Measurements from ENCODE around the gene AOPEP.
A peak's percentile ranks its signal among the peaks of the same experiment; 100 is the strongest.
"Not testable (repeated sequence)": the region's sequence is repeated elsewhere in the genome, so short reads cannot be mapped to it uniquely, and the experiment has no call there.

The AOPEP gene

GRCh38 chr9:94961870-94962269, 235.4 kb downstream of the AOPEP start:
- DNase-seq (ENCODE audit: low spot score), result peak; percentile 88

- not testable (repeated sequence) for DNase-seq (ENCODE audit: low spot score)
These were observed 239.1 kb downstream of the AOPEP start for GRCh38 chr9:94965631-94966030.

- peak; percentile 44 for DNase-seq (ENCODE audit: low spot score)
These were observed 239.5 kb downstream of the AOPEP start for GRCh38 chr9:94966046-94966445.

GRCh38 chr9:94967482-94967881, 241.0 kb downstream of the AOPEP start:
- DNase-seq (ENCODE audit: low spot score), result no peak

GRCh38 chr9:94971378-94972131, 245.1 kb downstream of the AOPEP start:
- DNase-seq (ENCODE audit: low spot score), result no peak

GRCh38 chr9:94973451-94973941, 247.0 kb downstream of the AOPEP start:
- no peak for DNase-seq (ENCODE audit: low spot score)

GRCh38 chr9:94974154-94974879, 247.8 kb downstream of the AOPEP start:
- no peak for DNase-seq (ENCODE audit: low spot score)

- DNase-seq (ENCODE audit: low spot score), result no peak
These were observed 249.0 kb downstream of the AOPEP start for GRCh38 chr9:94975480-94975879.

- DNase-seq (ENCODE audit: low spot score), result no peak
These were observed 249.6 kb downstream of the AOPEP start for GRCh38 chr9:94976077-94976476.

- DNase-seq (ENCODE audit: low spot score), result no peak
These were observed 250.9 kb downstream of the AOPEP start for GRCh38 chr9:94977416-94977815.

GRCh38 chr9:94979904-94980507, 253.5 kb downstream of the AOPEP start:
- DNase-seq (ENCODE audit: low spot score), result no peak

- no peak for DNase-seq (ENCODE audit: low spot score)
These were observed 254.6 kb downstream of the AOPEP start for GRCh38 chr9:94980947-94981722.

- peak; percentile 73 for DNase-seq (ENCODE audit: low spot score)
These were observed 255.2 kb downstream of the AOPEP start for GRCh38 chr9:94981723-94982090.

GRCh38 chr9:94982211-94982610, 255.7 kb downstream of the AOPEP start:
- no peak for DNase-seq (ENCODE audit: low spot score)

GRCh38 chr9:94983552-94983951, 257.1 kb downstream of the AOPEP start:
- no peak for DNase-seq (ENCODE audit: low spot score)

- DNase-seq (ENCODE audit: low spot score), result no peak
These were observed 258.5 kb downstream of the AOPEP start for GRCh38 chr9:94984891-94985476.

GRCh38 chr9:94985649-94986048, 259.1 kb downstream of the AOPEP start:
- no peak for DNase-seq (ENCODE audit: low spot score)

GRCh38 chr9:94987731-94988130, 261.2 kb downstream of the AOPEP start:
- no peak for DNase-seq (ENCODE audit: low spot score)

- no peak for DNase-seq (ENCODE audit: low spot score)
These were observed 264.5 kb downstream of the AOPEP start for GRCh38 chr9:94990897-94991561.

- DNase-seq (ENCODE audit: low spot score), result no peak
These were observed 265.7 kb downstream of the AOPEP start for GRCh38 chr9:94991961-94992907.

Measured in pons (tissue), 1 donor.